Measurements from ENCODE around the gene SMPDL3B. TPM values are rescaled to one million over a fixed set of nuclear protein-coding genes. Genes with fewer than 3 reads are reported as not detected.

SMPDL3B gene
- total and polyA plus RNA-seq, 7 donors: 0.28 to 19.5 (median 7.2) TPM; not detected in 2

DNA sequence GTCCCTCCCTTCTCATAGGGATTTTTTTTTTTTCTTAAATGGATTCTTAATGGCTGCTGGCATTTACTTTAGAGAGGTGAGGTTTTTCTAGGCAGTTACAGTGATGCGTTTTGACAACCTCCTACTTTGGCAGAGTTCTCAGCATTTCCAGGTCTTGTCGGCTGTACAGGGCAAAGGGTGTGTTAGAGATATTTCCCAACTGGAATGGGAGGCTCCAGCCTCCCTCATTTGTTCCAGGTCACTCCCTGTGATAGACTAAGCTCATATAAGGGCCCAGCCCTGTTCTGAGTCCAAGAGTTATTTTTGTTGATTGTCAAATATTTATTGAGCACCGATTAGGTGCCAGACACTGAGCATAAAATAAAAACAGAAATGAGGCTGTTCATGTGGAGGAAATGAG is 17.3 kb downstream of the SMPDL3B start:
- H3K27ac ChIP-seq: no peak overlapping the region
- H3K27me3 ChIP-seq: no peaks in the 10 kb centered on the region
- no peaks in the 10 kb centered on the region for H3K36me3 ChIP-seq
- intact Hi-C loops (cut with DNase I): no loop called here
- TF ChIP-seq POLR2A (IDR thresholded peaks at IDR 0.05) (no peak), POLR2AphosphoS5 (IDR thresholded peaks at IDR 0.05) (no peak), EP300 (IDR thresholded peaks at IDR 0.05) (no peak)
- TF ChIP-seq, protein P1, sequence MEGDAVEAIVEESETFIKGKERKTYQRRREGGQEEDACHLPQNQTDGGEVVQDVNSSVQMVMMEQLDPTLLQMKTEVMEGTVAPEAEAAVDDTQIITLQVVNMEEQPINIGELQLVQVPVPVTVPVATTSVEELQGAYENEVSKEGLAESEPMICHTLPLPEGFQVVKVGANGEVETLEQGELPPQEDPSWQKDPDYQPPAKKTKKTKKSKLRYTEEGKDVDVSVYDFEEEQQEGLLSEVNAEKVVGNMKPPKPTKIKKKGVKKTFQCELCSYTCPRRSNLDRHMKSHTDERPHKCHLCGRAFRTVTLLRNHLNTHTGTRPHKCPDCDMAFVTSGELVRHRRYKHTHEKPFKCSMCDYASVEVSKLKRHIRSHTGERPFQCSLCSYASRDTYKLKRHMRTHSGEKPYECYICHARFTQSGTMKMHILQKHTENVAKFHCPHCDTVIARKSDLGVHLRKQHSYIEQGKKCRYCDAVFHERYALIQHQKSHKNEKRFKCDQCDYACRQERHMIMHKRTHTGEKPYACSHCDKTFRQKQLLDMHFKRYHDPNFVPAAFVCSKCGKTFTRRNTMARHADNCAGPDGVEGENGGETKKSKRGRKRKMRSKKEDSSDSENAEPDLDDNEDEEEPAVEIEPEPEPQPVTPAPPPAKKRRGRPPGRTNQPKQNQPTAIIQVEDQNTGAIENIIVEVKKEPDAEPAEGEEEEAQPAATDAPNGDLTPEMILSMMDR (IDR thresholded peaks at IDR 0.05): no peak
- H3K4me1 ChIP-seq: no peaks in the 10 kb centered on the region
- DNase-seq: no peak
- no peaks in the 10 kb centered on the region for H3K9me3 ChIP-seq
- no peak overlapping the region for H3K4me3 ChIP-seq
- 15 to 66% methylated on average over 3 of the region's 3 CpGs for WGBS, 2 donors

DNA sequence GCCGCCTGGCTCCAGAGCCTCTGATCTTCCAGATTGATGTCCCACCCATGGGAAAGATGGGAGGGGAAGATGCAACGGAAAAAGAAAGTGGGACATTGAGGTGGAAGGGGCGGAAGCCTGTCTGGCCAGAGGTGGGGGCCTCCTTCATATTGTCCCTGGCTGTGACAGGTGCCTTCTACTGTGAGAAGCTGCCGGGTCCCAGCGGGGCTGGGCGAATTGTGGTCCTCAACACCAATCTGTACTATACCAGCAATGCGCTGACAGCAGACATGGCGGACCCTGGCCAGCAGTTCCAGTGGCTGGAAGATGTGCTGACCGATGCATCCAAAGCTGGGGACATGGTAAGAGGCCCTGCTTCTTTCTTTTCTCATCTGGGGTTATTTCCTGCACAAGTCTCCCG is 19.4 kb downstream of the SMPDL3B start:
- no peak overlapping the region for H3K27ac ChIP-seq
- TF ChIP-seq, protein P1 (IDR thresholded peaks at IDR 0.05): no peak
- no peak for TF ChIP-seq EP300 (IDR thresholded peaks at IDR 0.05)
- no peak for TF ChIP-seq POLR2A (IDR thresholded peaks at IDR 0.05)
- no peak for TF ChIP-seq POLR2AphosphoS5 (IDR thresholded peaks at IDR 0.05)
- no peaks in the 10 kb centered on the region for H3K27me3 ChIP-seq
- no peak for DNase-seq
- H3K4me3 ChIP-seq: no peak overlapping the region
- H3K4me1 ChIP-seq: peaks cover 0 to 5% (median 4%) of the 10 kb centered on the region in 4 donors
- WGBS, 2 donors: 94 to 96% methylated on average over 10 of the region's 10 CpGs
- H3K9me3 ChIP-seq: no peaks in the 10 kb centered on the region
- H3K36me3 ChIP-seq: no peaks in the 10 kb centered on the region
- intact Hi-C loops (cut with DNase I): no loop called here

DNA sequence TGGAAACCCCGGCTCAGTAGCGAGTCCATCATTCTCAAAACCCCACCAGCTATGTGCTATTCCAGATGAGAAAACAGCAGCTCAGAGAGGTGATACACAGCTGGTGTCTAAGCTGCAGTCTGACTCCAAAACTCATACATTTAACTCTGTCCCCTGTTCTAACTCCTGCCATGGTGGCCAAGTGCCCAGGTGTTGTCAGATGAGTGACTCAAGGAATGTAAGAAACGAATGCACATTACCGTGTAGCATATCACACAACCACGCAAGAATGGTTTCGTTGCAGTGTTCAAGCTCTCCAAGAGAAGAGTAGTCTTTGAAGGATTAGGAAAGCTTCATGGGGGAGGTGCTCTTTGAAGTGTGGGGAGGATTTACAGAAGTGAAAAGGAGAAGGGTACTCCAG is 20.3 kb downstream of the SMPDL3B start:
- H3K9me3 ChIP-seq: no peaks in the 10 kb centered on the region
- H3K4me1 ChIP-seq: peaks cover 0 to 11% (median 7%) of the 10 kb centered on the region in 4 donors
- TF ChIP-seq, protein P1 (IDR thresholded peaks at IDR 0.05): no peak
- TF ChIP-seq POLR2A (IDR thresholded peaks at IDR 0.05) (no peak), EP300 (IDR thresholded peaks at IDR 0.05) (no peak), POLR2AphosphoS5 (IDR thresholded peaks at IDR 0.05) (no peak)
- H3K36me3 ChIP-seq: no peaks in the 10 kb centered on the region
- intact Hi-C loops (cut with DNase I): no loop called here
- H3K27ac ChIP-seq: no peak overlapping the region
- H3K4me3 ChIP-seq: no peak overlapping the region
- 93% methylated on average over 6 of the region's 6 CpGs for WGBS, 2 donors
- H3K27me3 ChIP-seq: no peaks in the 10 kb centered on the region
- DNase-seq: no peak

DNA sequence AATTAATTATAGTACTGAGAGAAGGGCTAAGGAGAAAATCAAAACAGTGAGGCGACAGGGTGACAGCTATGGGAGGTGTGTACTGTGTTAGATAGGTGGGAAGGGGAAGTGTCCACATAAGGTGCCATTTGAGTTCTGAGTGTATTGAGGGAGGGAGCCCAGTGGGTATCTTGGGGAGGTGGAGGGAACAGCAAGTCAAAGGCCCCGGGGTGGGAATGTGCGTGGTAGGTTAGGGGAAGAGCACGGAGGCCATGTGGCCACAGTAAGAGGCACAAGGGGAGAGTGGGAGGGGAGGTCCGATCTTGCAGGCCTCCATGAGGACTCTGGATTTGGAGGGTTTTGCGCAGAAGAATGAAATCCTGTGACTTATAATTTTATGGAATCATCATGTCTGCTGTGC is 22.0 kb downstream of the SMPDL3B start:
- no peaks in the 10 kb centered on the region for H3K36me3 ChIP-seq
- H3K9me3 ChIP-seq: no peaks in the 10 kb centered on the region
- 84 to 89% methylated on average over 6 of the region's 6 CpGs for WGBS, 2 donors
- no peak overlapping the region for H3K4me3 ChIP-seq
- no peak for DNase-seq
- H3K27ac ChIP-seq: no peak overlapping the region
- H3K4me1 ChIP-seq: peaks cover 0 to 26% (median 22%) of the 10 kb centered on the region in 4 donors
- H3K27me3 ChIP-seq: no peaks in the 10 kb centered on the region
- intact Hi-C loops (cut with DNase I): no loop called here
- TF ChIP-seq POLR2AphosphoS5 (IDR thresholded peaks at IDR 0.05) (no peak), EP300 (IDR thresholded peaks at IDR 0.05) (no peak), POLR2A (IDR thresholded peaks at IDR 0.05) (no peak)
- TF ChIP-seq, protein P1 (IDR thresholded peaks at IDR 0.05): no peak

DNA sequence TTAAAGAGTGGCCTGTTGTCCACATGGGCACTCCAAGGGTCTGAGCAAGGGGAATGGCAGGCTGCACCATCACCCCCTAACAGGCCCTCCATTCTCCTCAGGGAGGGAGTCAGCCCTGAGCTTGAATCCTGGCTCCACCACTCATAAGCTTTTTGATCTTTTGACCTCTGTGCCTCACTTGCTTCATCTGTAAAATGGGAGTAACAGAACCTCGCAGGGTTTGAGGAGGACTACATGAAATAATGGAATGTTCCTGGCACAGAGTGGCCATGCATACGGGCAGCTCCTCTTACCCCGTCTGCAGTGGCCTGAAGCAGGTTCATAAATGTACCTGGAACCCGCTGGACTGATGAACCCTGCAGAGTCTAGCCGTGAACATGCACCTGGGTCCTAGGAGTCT is 22.9 kb downstream of the SMPDL3B start:
- H3K9me3 ChIP-seq: no peaks in the 10 kb centered on the region
- no peak overlapping the region for H3K27ac ChIP-seq
- 85 to 90% methylated on average over 5 of the region's 5 CpGs for WGBS, 2 donors
- H3K36me3 ChIP-seq: no peaks in the 10 kb centered on the region
- peaks cover 0 to 30% (median 22%) of the 10 kb centered on the region in 4 donors for H3K4me1 ChIP-seq
- intact Hi-C loops (cut with DNase I): no loop called here
- no peak for DNase-seq
- TF ChIP-seq EP300 (IDR thresholded peaks at IDR 0.05) (no peak), POLR2AphosphoS5 (IDR thresholded peaks at IDR 0.05) (no peak), POLR2A (IDR thresholded peaks at IDR 0.05) (no peak)
- TF ChIP-seq, protein P1 (IDR thresholded peaks at IDR 0.05): no peak
- no peak overlapping the region for H3K4me3 ChIP-seq
- no peaks in the 10 kb centered on the region for H3K27me3 ChIP-seq

Data from sigmoid colon (tissue), 7 donors.